Measurements from ENCODE around the gene SUMO3. TPM values are rescaled to one million over a fixed set of nuclear protein-coding genes. Genes with fewer than 3 reads are reported as not detected.

Gene SUMO3
- total and polyA plus RNA-seq, 2 of the 8 experiments (the other 6 are each of a cell fraction or from before 2014, with no cell fraction given) = 96.8 to 101 TPM

DNA sequence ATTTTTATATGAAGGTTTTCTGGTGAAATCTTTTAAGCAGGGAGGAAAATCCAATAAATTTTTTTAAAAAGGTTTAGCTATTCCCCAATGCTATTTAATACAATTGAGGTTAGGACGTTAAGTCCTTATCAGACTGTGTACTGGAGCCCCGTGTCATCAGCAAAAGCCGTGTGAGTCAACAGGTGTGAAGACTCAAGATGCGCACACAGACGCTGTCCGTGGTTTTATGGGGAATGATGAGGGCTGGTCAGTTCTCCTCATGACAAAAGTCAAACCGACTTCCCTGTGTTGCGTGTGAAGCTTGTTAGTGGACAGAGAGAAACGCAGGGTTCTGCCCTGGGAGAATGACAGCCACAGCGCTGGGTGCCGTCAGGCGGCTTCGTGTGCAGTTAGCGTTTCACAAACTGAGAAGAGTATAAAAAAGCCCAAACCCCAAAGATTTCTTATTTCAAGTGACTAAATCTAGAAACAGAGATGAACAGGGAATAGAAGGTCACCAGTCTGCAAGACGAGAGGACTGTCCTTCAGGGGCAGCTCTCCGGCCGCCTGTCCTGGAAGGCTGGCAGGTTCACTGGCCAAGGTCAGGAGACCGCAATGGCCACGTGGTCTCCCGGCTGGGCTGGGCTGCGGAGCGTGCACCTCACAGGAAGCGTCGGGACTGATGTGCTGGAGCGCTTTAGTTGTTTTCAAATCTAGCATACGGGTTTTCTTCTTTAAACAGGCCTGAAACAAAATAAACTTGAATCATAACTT lies 33.2 kb upstream of the SUMO3 start (continued):
- TF ChIP-seq, protein P1, sequence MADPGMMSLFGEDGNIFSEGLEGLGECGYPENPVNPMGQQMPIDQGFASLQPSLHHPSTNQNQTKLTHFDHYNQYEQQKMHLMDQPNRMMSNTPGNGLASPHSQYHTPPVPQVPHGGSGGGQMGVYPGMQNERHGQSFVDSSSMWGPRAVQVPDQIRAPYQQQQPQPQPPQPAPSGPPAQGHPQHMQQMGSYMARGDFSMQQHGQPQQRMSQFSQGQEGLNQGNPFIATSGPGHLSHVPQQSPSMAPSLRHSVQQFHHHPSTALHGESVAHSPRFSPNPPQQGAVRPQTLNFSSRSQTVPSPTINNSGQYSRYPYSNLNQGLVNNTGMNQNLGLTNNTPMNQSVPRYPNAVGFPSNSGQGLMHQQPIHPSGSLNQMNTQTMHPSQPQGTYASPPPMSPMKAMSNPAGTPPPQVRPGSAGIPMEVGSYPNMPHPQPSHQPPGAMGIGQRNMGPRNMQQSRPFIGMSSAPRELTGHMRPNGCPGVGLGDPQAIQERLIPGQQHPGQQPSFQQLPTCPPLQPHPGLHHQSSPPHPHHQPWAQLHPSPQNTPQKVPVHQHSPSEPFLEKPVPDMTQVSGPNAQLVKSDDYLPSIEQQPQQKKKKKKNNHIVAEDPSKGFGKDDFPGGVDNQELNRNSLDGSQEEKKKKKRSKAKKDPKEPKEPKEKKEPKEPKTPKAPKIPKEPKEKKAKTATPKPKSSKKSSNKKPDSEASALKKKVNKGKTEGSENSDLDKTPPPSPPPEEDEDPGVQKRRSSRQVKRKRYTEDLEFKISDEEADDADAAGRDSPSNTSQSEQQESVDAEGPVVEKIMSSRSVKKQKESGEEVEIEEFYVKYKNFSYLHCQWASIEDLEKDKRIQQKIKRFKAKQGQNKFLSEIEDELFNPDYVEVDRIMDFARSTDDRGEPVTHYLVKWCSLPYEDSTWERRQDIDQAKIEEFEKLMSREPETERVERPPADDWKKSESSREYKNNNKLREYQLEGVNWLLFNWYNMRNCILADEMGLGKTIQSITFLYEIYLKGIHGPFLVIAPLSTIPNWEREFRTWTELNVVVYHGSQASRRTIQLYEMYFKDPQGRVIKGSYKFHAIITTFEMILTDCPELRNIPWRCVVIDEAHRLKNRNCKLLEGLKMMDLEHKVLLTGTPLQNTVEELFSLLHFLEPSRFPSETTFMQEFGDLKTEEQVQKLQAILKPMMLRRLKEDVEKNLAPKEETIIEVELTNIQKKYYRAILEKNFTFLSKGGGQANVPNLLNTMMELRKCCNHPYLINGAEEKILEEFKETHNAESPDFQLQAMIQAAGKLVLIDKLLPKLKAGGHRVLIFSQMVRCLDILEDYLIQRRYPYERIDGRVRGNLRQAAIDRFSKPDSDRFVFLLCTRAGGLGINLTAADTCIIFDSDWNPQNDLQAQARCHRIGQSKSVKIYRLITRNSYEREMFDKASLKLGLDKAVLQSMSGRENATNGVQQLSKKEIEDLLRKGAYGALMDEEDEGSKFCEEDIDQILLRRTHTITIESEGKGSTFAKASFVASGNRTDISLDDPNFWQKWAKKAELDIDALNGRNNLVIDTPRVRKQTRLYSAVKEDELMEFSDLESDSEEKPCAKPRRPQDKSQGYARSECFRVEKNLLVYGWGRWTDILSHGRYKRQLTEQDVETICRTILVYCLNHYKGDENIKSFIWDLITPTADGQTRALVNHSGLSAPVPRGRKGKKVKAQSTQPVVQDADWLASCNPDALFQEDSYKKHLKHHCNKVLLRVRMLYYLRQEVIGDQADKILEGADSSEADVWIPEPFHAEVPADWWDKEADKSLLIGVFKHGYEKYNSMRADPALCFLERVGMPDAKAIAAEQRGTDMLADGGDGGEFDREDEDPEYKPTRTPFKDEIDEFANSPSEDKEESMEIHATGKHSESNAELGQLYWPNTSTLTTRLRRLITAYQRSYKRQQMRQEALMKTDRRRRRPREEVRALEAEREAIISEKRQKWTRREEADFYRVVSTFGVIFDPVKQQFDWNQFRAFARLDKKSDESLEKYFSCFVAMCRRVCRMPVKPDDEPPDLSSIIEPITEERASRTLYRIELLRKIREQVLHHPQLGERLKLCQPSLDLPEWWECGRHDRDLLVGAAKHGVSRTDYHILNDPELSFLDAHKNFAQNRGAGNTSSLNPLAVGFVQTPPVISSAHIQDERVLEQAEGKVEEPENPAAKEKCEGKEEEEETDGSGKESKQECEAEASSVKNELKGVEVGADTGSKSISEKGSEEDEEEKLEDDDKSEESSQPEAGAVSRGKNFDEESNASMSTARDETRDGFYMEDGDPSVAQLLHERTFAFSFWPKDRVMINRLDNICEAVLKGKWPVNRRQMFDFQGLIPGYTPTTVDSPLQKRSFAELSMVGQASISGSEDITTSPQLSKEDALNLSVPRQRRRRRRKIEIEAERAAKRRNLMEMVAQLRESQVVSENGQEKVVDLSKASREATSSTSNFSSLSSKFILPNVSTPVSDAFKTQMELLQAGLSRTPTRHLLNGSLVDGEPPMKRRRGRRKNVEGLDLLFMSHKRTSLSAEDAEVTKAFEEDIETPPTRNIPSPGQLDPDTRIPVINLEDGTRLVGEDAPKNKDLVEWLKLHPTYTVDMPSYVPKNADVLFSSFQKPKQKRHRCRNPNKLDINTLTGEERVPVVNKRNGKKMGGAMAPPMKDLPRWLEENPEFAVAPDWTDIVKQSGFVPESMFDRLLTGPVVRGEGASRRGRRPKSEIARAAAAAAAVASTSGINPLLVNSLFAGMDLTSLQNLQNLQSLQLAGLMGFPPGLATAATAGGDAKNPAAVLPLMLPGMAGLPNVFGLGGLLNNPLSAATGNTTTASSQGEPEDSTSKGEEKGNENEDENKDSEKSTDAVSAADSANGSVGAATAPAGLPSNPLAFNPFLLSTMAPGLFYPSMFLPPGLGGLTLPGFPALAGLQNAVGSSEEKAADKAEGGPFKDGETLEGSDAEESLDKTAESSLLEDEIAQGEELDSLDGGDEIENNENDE (IDR thresholded peaks at IDR 0.05; ENCODE audit: insufficient replicate concordance, low read length) = no peak
- TF ChIP-seq JUND (IDR thresholded peaks at IDR 0.05; ENCODE audit: low read length) = no peak
- no peak for TF ChIP-seq ZNF274 (IDR thresholded peaks at IDR 0.05; ENCODE audit: borderline replicate concordance, extremely low read depth, low read length)
- no peak for TF ChIP-seq EZH2 (IDR thresholded peaks at IDR 0.05; ENCODE audit: low read depth, low read length, severe bottlenecking)
- TF ChIP-seq BACH1 (IDR thresholded peaks at IDR 0.05; ENCODE audit: low read length) = no peak
- no peak for TF ChIP-seq SUZ12 (IDR thresholded peaks at IDR 0.05; ENCODE audit: low read length)
- no peak for TF ChIP-seq TBP (IDR thresholded peaks at IDR 0.05; ENCODE audit: low read depth, low read length)
